GM21528 (cell line): ENCODE results near the gene ZNF57.
"Not testable (repeated sequence)": the region's sequence is repeated elsewhere in the genome, so short reads cannot be mapped to it uniquely, and the experiment has no call there.

ENCODE experiments used
- ATAC-seq: cut with Tn5 transposase; IDR thresholded peaks from one replicate; pipeline ENCODE4 v1.9.1; 2021; ENCODE audit warnings: mild to moderate bottlenecking, moderate library complexity; ENCODE audit not compliant: unreplicated experiment, low FRiP score

Gene ZNF57

DNA sequence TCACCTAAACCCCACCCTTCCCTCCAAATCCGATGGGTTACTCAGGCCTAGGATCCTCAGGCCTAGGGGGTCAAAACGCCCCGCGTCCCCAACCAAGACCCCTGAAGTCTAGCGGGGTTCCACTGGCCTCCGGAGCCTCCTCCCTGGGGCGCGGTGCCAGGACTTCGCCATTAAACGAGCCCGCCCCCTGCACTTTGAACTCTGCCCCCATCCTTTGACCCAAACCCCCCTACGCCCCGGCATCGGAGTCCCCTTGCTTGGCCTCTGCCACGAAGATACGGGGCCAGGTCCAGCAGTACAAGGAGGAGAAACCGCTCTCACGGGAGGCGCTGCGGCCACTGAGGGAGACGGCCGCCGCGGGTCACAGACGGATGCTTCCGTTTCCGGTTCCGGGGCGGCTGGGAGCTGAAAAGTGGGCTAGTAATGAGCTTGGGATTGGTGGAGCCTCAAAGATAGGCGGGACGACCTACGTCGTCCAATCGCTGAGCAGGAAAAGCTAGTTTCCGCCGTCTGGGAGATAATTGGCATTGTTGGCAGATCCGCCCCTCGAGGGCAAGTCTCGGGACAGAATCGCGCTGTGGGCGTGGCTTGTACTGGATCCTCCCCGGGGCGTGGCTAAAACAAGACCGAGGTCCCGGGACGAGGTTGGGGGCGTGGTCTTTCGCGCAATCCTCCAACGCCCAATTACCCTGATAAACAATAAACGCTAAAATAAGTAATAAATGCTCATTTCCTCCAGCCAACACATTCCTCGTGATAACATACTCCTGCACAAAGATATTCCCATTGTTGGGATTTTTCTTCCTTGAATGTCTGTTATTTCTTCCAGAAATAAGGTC lies 49.8 kb downstream of the ZNF57 start:
- ATAC-seq = peak; percentile 95

DNA sequence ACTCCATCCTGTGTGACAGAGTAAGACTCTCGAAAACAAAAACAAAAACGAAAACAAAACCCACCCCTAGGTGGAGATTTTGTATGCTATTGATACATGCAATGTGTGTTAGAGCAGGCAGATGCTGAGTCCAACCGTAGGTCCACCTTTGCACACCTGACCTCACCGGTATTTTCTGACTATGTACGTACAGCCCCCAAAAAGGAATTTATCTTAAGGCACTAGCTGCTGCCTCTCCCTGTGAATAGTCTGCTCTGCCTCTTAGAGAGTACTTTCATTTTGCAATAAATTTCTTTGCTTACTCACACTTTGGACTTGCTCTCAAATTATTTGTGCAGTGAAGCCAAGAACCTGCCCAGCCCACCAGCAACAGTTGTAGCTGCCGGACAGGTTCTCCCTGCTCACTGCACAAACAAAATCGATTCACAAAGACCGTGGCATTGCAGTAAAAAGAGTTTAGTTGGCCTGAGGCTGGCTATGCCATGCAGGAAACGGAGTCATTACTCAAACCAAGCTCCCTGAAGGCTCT lies 52.3 kb downstream of the ZNF57 start:
- no peak for ATAC-seq

DNA sequence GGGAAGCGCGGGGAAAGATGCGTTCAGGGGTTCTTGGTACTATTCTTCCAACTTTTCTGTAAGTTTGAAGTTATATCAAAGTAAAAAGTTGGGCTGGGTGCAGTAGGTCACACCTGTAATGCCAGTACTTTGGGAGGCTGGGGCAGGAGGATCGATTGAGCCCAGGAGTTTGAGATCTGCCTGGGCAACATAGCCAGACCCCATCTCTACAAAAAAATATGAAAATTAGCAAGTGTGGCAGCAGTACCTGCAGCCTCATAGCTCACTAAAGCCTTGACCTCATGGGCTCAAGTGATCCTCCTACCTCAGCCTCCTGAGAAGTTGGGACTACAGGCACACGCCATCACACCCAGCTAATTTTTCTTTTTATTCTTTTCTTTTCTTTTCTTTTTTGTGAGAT lies 56.4 kb downstream of the ZNF57 start:
- no peak for ATAC-seq

DNA sequence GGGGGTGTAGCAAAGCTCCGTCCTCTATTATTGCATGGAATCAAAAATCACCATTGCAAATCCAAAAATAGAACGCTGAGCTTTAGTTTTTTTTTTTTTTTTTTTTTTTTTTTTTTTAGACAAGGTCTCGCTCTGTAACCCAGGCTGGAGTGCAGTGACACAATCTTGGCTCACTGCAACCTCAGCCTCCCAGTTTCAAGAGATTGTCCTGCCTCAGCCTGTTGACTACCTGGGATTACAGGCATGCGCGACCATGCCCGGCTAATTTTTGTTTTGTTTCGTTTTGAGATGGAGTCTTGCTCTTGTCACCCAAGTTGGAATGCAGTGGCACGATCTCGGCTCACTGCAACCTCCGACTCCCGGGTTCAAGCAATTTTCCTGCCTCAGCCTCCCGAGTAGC lies 59.4 kb downstream of the ZNF57 start:
- ATAC-seq = no peak

DNA sequence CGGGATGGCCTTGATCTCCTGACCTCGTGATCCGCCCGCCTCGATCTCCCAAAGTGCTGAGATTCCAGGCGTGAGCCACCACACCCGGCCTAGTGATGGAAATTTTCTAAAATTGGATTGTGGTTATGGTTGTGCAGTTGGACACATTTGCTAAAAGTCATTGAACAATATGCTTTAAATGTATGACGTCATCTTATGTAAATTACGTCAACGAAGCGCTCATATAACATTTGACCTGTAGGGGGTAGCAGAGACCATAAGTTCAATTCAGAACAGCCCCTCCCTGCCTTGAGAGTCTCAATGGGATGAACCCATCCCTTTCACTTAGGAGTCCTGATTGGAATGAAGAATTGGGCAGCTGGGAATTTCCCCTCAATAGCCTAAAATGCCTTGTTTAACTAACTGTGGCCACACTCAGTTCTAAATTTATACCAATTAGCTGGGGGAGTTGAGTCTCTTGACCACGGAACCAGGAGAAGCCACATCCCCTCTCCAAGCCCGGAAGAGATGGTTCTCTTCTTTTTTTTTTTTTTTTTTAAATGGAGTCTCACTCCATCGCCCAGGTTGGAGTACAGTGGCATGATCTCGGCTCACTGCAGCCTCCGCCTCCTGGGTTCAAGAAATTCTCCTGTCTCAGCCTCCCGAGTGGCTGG lies 61.4 kb downstream of the ZNF57 start:
- no peak for ATAC-seq

DNA sequence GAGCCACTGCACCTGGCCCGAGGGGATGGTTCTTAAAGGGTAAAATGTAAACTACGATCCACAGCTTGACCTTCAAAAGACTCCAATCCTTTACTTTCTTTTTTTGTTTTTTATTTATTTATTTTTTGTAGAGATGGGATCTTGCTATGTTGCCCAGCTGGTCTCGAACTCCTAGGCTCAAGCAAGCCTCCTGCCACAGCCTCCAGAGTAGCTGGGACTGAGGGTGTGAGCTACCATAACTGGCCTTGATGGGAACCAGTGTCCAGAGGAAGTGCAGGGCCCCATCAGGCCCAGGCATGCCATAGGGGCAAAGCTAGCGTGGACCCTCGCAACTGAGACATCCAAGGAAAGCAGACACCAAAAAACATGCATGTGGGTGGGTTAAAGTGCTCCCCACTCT lies 62.4 kb downstream of the ZNF57 start:
- ATAC-seq = no peak

DNA sequence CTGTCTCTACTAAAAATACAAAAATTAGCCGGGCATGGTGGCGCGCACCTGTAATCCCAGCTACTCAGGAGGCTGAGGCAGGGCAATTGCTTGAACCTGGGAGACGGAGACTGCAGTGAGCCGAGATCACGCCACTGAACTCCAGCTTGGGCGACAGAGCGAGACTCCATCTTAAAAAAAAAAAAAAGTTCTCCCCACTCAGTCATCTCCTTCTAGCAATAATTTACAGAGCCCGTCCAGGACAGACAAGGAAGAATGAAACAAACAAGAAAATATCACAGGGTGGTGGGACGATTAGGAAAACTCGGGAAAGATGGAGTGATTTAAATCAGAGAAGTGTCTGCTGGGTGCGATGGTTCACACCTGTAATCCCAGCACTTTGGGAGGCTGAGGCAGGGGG lies 62.9 kb downstream of the ZNF57 start:
- not testable (repeated sequence) for ATAC-seq

DNA sequence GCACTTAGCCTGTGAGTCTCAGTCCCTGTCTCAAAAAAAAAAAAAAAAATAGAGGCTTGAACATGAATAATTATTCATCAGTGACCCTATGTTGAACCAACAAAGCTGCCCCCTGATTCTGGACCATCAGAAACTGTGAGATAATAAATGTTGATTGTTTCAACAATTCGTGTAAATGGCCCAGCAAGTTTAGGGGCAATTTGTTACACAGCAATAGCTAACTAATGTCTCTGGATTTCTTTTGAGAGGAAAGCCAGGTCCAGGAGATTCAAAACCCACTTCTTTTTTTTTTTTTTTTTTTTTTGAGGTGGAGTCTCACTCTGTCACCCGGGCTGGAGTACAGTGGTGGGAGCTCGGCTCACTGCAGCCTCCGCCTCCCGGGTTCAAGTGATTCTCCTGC lies 64.1 kb downstream of the ZNF57 start:
- no peak for ATAC-seq

DNA sequence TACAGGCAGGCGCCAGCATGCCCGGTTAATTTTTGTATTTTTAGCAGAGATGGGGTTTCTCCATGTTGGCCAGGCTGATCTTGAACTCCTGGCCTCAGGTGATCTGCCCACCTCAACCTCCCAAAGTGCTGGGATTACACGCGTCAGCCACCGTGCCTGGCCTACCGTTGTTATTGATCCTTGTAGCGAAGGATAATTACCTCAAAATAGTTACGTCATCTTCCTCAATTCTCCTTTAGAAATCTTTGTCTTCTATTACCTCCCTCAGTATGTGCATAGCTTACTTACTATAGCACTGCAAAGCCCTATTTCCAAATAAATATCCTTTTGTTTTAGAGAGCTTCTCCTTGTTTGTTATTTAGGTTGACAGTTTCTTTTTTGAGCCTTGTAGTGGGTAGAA lies 67.2 kb downstream of the ZNF57 start:
- no peak for ATAC-seq
